ENCODE results near the gene ROBO1.
A peak's percentile ranks its signal among the peaks of the same experiment; 100 is the strongest.

ROBO1 gene

DNA sequence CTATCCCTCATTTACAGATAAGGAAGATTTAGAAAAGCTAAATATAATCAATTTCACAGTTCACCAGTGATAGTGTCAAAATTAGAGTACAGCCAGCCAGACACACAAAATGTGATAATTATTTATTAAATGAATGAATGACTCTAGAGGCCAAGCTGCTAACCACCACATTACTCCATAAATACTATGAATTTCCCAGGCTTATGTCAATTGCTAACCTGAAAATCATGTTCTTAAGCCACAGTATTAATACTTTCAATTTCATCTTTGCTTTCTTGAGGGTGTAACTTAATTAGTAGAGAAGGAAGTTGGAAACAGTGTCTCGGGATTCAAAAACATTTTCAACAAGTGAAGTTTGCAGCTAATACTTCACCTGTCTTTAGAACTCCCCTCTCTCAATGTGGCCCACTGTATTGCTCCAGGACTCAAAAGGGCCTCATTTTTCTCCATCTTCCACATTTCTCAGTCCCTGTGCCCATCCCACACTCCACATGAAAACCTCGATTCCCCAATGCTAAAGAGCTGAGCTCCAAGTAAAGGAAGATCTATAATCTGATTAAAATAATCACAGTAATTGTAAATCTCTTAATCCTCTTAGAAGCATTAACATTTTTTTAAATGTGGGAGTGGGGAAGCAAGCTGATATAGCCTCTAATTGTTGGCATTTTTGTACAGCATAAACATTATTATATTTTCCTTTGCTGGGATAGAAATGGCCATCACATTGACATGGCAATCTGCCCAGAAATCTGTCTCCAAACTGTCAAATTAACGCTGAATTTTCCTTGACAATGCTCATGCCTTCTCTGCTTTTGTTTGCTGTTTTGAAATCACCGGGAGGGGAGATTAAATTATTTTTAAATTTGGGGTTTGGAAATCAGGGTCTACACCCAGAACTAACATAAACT is 765.1 kb downstream of the ROBO1 start:
- H3K4me3 ChIP-seq (ENCODE audit: low read depth, low read length), result no peak overlapping the region
- no peak for DNase-seq (ENCODE audit: low read depth, low spot score)
- TF ChIP-seq, protein P1, sequence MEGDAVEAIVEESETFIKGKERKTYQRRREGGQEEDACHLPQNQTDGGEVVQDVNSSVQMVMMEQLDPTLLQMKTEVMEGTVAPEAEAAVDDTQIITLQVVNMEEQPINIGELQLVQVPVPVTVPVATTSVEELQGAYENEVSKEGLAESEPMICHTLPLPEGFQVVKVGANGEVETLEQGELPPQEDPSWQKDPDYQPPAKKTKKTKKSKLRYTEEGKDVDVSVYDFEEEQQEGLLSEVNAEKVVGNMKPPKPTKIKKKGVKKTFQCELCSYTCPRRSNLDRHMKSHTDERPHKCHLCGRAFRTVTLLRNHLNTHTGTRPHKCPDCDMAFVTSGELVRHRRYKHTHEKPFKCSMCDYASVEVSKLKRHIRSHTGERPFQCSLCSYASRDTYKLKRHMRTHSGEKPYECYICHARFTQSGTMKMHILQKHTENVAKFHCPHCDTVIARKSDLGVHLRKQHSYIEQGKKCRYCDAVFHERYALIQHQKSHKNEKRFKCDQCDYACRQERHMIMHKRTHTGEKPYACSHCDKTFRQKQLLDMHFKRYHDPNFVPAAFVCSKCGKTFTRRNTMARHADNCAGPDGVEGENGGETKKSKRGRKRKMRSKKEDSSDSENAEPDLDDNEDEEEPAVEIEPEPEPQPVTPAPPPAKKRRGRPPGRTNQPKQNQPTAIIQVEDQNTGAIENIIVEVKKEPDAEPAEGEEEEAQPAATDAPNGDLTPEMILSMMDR (IDR thresholded peaks at IDR 0.05; ENCODE audit: low read depth, low read length), result no peak
- in situ Hi-C loops (cut with HindIII; ENCODE audit: low sequenced_read_pairs), result no loop called here

DNA sequence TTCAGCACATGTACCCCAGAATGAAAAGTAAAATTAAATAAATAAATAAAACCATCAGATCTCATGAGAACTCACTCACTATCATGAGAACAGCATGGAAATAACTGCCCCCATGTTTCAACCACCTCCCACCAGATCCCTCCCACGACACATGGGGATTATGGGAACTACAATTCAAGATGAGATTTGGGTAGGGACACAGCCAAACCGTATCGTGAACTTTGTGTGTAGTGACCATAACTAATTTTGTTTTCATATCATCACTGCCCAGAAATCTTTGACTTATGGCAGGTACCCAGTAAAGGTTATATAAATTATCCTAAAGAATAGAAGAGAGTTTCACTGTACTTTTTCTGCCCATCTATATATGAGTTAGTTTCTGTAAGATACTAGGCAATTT is 766.5 kb downstream of the ROBO1 start:
- DNase-seq (ENCODE audit: low read depth, low spot score), result no peak
- H3K4me3 ChIP-seq (ENCODE audit: low read depth, low read length), result no peak overlapping the region
- in situ Hi-C loops (cut with HindIII; ENCODE audit: low sequenced_read_pairs), result no loop called here
- TF ChIP-seq, protein P1 (IDR thresholded peaks at IDR 0.05; ENCODE audit: low read depth, low read length), result no peak

DNA sequence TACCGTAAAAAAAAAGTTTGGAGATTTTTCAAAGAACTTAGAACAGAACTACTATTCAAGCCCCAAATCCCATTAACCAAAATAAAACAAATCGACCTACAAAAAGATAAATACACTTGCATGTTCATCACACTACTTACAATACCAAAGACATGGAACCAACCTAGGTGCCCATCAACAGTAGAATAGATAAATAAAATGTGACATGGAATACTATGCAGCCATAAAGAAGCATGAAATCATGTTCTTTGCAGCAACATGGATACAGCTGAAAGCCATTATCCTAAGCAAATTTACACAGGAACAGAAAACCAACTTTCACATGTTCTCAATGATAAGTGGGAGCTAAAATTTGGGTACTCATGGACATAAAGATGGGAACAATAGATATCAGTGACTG is 768.7 kb downstream of the ROBO1 start:
- in situ Hi-C loops (cut with HindIII; ENCODE audit: low sequenced_read_pairs), result no loop called here
- no peak for DNase-seq (ENCODE audit: low read depth, low spot score)
- TF ChIP-seq, protein P1 (IDR thresholded peaks at IDR 0.05; ENCODE audit: low read depth, low read length), result no peak
- no peak overlapping the region for H3K4me3 ChIP-seq (ENCODE audit: low read depth, low read length)

DNA sequence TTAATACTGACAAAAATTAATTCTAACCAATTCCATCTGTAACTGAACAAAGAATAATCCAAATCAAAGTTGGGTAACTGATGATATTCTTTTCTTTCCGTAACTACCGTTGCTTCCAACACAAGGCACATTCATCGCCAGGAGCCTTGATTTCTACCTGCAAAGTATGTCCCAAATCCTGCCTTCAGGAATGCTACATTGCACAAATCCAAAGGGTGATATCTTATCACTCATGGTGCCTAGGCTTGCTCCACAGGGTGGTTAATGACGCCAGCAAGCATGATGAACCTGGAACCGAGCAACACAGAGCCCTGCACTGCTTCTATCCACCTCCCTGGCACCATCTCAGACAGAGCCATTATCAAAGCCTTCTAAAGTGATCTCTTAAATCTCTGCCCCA is 772.7 kb downstream of the ROBO1 start:
- TF ChIP-seq, protein P1 (IDR thresholded peaks at IDR 0.05; ENCODE audit: low read depth, low read length), result no peak
- no peak overlapping the region for H3K4me3 ChIP-seq (ENCODE audit: low read depth, low read length)
- no peak for DNase-seq (ENCODE audit: low read depth, low spot score)
- in situ Hi-C loops (cut with HindIII; ENCODE audit: low sequenced_read_pairs), result no loop called here

DNA sequence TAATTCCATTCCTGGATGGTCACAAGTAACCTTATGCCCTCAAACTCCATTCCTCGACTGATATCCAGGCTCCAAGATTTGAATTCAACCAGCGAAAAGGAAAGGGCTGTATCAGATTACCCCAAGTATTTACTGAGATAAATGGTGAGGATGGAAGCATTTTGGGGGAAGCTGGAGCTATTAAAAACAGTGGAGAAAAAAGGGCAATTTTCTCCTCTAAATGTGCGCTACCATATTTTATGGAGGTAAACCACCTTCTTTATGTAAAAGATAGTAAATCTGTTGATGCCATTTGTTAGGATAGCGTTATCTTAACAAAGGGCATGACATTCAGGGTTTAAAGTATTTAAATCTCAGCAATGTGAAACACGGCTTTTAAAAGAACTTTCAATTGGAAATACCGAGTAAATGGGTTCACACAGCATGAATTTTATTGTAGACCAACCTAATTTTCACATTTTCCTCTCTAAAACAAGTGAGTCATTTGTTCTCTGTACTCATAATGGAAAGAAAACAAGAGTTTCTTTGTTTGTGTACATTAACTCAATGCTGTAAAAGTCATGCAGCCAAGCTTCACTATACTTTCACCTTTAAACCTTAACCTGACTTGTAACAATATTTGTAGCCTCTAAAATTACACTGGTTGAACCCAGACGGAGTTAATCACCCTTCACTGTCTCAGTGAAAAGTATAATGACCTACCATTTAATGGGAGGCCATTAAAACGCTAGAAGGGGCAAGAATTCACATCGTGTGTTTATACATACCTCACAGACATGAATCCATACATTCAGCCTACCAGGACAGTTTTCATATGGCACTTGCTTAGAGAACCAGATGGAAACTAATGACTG is 773.4 kb downstream of the ROBO1 start:
- in situ Hi-C loops (cut with HindIII; ENCODE audit: low sequenced_read_pairs), result no loop called here

DNA sequence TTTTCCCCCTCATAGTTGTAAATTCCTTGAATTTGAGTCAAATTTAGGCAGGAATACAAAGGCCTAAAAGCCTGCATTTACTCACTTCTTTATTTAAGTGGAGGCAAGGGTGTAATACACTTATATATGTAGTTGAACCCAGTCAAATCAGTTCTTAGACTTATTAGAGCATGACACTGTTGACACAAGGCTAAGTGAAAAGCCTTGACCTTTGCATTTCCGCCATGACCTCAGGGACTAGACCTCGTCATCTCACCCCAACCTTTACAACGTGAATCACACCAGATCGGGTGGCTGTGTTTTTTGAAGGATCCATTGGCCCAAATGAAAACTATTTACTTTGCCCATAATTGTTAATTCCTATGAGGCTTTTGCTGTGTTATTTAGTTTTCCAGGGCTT is 774.4 kb downstream of the ROBO1 start:
- in situ Hi-C loops (cut with HindIII; ENCODE audit: low sequenced_read_pairs), result no loop called here
- no peak for DNase-seq (ENCODE audit: low read depth, low spot score)
- H3K4me3 ChIP-seq (ENCODE audit: low read depth, low read length), result no peak overlapping the region
- TF ChIP-seq, protein P1 (IDR thresholded peaks at IDR 0.05; ENCODE audit: low read depth, low read length), result no peak

More for the DNA sequence above, 773.4 kb downstream of the ROBO1 start:
- DNase-seq (ENCODE audit: low read depth, low spot score), result peak; percentile 40
- H3K4me3 ChIP-seq (ENCODE audit: low read depth, low read length), result no peak overlapping the region
- TF ChIP-seq, protein P1 (IDR thresholded peaks at IDR 0.05; ENCODE audit: low read depth, low read length), result no peak
